NCI-H2107 treated with DMSO at 0.1 percent for 48 hours (cell line): ENCODE results near the gene RBM4B.
"Not testable (repeated sequence)": the region's sequence is repeated elsewhere in the genome, so short reads cannot be mapped to it uniquely, and the experiment has no call there.

Experiments
- DNase-seq: peaks from one replicate; lab custom pipeline; 2025; ENCODE audit not compliant: unreplicated experiment; lab: John Stamatoyannopoulos, UW

RBM4B gene, protein sequence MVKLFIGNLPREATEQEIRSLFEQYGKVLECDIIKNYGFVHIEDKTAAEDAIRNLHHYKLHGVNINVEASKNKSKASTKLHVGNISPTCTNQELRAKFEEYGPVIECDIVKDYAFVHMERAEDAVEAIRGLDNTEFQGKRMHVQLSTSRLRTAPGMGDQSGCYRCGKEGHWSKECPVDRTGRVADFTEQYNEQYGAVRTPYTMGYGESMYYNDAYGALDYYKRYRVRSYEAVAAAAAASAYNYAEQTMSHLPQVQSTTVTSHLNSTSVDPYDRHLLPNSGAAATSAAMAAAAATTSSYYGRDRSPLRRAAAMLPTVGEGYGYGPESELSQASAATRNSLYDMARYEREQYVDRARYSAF

DNA sequence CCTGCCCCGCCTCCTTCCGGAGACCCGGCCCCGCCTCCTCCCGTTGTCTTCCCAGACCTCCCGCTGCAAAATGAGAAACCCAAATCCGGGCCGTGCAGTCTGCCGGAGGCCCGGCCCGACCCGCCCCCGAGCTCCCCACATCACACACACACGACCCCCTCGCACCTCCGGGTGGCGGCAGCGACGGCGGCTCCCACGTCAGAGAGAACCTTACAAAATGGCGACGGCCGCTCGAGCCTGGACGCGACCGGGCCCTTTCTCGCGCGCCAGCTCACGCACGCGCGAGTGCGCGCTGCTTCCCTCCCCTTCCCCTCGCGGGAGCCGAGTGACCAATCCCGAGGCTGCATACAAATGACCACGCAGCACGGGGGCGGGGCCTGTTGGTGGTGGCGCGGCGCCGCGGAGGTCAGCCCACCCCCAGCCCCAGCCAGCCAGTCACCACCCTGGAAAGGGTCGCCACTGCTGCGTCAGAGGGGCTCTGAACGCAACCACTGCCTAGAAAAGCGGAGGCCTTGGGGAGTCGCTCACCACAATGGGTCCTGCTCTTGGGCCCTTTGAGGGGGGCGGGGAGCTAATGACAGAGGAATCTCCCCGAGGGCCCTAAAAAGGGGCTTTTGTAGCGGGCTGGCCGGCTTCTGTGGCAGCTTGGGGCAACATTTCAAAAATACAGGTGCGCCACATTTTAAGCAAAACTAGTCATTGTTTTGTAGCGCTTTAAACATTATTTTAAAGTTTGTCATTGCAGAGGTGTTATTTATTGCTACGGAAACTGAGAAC is at the start of gene RBM4B:
RBM4B (minus strand) TSS at position 289 of the 777 bp plus-strand sequence. CDS start 808 bp downstream, outside the sequence.
- DNase-seq: peak; percentile 68

DNA sequence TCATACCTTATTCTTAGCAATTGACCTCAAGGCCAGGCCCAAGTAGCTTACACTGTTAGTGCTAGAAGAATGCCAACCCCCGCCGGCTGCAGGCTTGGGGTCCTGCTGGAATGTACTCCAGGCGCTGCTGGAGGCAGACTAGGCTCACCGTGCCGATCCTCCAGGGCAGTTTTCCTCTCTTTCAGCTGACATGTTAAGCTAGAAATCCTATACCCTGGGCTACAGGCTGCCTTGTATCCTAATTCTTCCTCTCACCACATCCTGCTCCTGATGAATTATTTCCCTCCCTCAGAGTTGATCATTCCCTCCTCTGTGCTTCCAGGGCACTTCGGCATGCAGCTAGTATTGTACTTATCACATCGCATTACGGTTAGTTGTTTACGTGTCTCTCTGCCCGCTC is 48.0 kb upstream of the RBM4B start:
- DNase-seq: peak; percentile 71

DNA sequence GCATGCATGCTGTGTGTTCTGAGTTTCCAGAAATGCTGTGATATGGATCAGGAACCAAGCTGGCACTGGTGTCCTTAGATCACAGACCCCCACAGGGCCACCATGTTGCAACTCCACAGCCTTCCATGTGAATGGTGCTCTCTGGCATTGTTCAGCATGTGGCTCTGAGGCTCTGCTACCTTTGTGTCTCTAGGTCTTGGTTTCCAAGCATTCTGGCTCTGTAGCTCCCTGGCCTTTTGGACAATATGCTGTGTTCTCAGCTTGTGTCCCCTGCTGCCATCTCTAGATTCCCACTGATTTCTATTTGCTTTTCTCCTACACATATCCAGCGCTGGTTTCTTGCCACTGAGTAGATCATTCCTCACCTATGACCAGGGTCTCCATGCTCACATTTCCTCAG is 47.4 kb upstream of the RBM4B start:
- DNase-seq: no peak

DNA sequence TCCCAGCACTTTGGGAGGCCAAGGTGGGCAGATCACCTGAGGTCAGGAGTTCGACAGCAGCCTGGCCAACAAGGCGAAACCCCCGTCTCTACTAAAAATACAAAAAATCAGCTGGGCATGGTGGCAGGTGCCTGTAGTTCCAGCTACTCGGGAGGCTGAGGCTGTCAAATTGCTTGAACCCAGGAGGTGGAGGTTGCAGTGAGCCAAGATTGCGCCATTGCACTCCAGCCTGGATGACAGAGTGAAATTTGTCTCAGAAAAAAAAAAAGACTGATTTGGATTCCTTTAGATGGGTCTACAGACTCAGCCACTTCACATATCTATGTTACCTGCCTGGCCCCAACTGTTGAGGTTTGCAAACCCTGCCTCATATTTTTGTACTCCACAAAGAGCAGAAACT is 46.5 kb upstream of the RBM4B start:
- DNase-seq: not testable (repeated sequence)

DNA sequence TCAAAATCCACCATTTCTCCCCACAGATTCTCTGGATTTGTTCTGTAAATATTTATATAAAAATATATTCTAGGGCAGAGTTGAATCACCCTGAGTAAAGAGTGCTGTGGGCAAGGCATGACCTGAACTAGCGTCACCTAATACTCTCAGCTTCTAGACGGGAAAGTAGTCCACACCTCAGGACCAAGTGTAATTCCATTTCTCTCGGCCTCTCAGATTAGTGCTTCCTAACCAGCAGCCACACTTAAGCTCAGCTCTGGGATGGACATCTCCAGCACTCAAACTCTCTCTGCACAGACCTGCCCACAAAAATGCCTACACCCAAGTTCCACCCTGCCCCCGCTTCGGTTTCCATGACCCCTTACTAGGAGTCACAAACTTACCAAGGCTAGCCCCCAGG is 46.0 kb upstream of the RBM4B start:
- DNase-seq: no peak

DNA sequence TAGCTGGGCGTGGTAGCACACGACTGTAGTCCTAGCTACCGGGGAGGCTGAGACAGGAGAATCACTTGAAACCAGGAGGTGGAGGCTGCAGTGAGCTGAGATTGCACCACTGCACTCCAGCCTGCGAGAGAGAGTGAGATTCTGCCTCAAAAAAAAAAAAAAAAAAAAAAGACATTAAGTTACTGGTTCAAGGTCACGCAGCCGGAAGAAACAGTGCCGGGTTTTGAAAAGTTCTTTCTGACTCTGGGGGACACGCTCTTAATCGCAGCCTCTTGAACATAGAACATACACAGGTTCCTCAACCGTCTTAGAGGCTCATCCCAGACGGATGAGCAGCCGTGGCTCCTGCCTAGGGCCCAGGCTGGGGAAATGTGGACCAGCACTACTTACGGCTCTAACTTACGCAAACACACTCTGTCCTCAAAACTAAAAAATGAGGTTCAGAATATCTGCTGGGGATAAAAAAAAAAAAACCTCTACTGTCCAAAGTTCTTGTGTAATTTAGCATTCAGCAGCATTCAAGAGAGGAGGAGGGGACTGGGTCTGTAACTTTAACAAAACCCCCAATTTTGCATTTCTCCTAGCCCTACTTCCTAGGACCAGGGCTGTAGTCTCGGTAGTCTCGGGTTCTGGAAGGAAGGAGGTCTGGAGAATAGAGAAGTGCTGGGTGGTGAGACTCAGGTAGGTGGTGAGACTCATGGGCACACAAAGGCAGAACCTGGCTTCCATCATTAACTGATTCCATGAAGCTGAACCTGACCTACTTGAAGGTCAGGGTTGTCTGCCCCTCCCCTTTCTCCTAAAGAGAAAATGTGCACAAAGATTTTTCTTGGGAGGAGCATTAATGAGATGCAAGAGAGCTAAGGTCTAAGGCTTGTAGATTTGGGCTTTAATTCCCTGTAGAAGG is 45.3 kb upstream of the RBM4B start:
- no peak for DNase-seq

GRCh38 chr11:66721939-66722338 is 44.3 kb upstream of the RBM4B start:
- no peak for DNase-seq

DNA sequence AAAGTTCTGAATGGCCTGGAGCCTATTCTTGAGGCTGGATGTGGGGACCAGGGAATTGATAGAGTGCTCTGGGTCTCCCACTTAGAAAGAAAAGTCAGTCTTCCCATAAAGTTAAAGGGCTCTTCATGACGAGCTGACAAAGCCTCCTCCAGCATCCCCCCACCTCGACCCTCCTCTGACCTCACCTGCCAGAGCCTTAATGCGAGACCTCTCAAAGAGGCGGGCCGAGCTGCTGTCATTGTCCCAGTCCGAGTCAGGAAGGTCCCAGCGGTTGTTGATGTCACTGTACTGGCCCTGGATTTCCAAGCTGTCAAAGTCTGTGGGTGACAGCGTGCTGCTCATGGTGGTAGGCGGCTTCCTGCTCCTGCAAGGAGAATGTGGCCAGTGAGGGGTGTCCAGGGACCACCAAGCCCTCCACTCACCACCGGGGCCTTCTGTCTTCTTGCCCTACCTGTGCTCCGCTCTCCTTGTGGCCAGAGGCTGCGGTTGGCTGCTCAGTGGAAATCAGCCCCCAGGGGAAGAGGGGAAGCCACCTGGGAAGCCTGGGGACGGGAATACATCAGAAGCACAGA is 43.3 kb upstream of the RBM4B start:
- DNase-seq: peak; percentile 45

- peak; percentile 90 for DNase-seq
These were observed 42.7 kb upstream of the RBM4B start for GRCh38 chr11:66720223-66720898.

GRCh38 chr11:66719111-66719872 is 41.6 kb upstream of the RBM4B start:
- no peak for DNase-seq

- DNase-seq: no peak
These were observed 40.8 kb upstream of the RBM4B start for GRCh38 chr11:66718320-66718971.

DNA sequence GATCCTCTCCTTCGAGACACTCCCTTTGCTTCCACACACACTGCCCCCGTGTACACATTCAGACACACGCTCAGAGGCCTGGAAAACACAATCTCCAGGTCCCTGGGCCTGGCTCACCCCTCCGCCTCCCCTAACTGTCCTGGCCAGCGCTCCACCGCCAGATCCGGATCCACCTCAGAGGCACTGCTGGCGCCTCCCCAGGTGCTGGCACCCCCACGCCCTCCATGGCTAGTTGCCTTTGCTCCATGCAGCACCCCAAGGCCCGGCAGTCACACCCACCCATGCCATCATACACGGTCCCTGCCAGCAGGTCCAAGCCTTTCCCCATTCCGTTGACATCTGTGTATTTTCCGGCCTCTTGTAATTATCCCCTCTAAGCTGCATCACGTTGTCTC is 40.2 kb upstream of the RBM4B start:
- DNase-seq: no peak

DNA sequence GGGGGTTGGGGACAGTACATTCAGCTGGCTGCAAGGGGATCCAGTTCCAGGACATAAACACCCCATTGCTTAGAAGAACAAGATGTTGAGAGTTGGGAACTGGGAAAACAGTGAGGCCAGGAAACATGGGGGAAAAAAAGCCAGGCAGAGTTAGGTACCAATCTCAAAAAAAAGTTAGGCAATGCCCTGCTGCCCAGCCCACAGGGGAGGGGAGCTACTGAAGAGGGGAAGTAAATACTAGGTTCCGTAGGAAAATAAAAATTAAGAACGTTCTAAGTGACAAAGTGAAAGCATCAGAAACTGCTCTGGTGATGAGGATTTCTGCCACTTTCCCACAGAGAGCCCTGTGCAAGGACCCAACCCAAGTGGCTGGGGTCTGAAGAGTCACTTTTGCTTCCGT is 39.3 kb upstream of the RBM4B start:
- no peak for DNase-seq

- DNase-seq: no peak
These were observed 37.8 kb upstream of the RBM4B start for GRCh38 chr11:66715346-66716085.

DNA sequence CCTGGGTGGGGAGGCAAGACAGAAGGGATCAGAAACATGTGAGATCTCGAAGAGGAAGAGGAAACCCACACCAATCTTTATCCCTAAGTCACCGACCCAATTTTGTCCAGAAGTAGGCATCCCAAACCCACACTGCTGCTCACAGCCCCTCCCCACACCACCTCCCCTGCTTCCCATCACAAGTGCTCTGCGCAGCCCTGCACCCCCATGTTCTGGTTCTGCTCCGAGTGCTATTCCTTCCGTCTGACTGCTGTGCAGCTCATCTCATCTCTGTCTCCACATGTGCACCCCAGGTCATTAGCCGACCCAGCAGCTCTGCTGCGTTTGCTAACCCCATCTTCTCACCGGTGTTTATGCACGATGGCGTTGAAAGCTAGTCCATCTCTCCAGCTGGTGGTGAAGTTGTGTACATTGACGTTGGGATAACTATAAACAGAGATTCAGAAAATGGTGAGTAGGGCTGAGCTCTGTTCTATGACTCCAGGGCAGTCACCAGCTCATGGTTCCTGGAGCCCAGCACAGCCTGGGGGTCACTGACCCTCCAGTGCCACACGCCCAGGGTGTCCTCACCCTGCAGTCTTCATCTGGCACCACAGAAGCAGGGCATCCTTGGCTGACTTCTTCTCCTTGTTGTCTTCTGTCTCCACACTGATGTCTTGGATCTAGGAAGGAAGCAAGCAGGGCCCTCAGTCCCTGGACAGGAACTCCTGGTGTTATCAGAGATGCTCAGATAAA is 36.2 kb upstream of the RBM4B start:
- no peak for DNase-seq

- DNase-seq: no peak
These were observed 32.8 kb upstream of the RBM4B start for GRCh38 chr11:66710384-66710930.

GRCh38 chr11:66708701-66709100 is 31.0 kb upstream of the RBM4B start:
- no peak for DNase-seq

DNA sequence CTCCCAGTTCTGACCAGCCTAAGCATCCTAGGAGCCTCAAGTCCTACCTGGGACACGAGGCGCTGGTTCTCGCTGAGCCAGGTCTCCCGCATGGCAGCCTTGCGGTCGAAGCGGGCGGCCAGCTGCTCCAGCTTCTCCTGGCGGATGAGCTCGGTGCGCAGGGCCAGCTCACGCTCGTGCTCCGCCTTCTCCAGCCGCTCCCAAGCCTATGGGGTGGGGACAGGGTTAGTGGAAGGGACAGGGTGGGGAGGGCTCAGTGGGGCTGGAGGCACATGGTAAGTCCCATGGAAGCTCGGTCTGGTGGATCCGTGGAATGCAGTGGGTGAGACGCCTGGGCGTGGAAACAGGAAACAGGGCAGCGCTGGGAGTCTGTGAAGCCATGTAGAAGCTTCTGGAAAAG is 30.4 kb upstream of the RBM4B start:
- no peak for DNase-seq
